Ovary (tissue), 9 donors: ENCODE results near the gene CPSF3. TPM values are rescaled to one million over a fixed set of nuclear protein-coding genes. Genes with fewer than 3 reads are reported as not detected.

Experiments used
- DNase-seq, 5 donors: peaks; one replicate each; pipeline ENCODE4 v3.0.0-alpha.2; 2019 to 2020
- H3K27ac ChIP-seq, 2 donors: fragments of 200-600 bp; one replicate each; pipeline versions ENCODE4 v1.5.1 to v1.8.0; 2019 to 2022
- H3K27me3 ChIP-seq: fragments of 200-600 bp; one replicate; pipeline ENCODE4 v1.8.0; 2022
- H3K36me3 ChIP-seq: fragments of 200-600 bp; sonication (generic); one replicate; pipeline ENCODE4 v1.5.1; 2019
- H3K4me1 ChIP-seq: one replicate; pipeline ENCODE4 v1.8.1; 2013; ENCODE audit warnings: mild to moderate bottlenecking, moderate library complexity; ENCODE audit not compliant: insufficient read depth
- H3K4me3 ChIP-seq: fragments of 200-600 bp; sonication (generic); one replicate; pipeline ENCODE4 v1.5.1; 2017
- H3K9me3 ChIP-seq, 2 donors: fragments of 200-600 bp in 1 of 2; sonication (generic) in 1 of 2; one replicate each; pipeline versions ENCODE4 v1.5.1 to v1.8.1; 2013 to 2019; ENCODE audit warnings: mild to moderate bottlenecking in 1 of 2, moderate library complexity in 1 of 2
- EP300 ChIP-seq: sonication (generic); formaldehyde crosslinking; IDR thresholded peaks from one replicate; pipeline ENCODE4 v1.6.1; 2017; ENCODE audit warnings: antibody characterized with exemption
- POLR2A ChIP-seq: fragments of 450-650 bp; IDR thresholded peaks from one replicate; pipeline ENCODE4 v1.6.1; 2017; ENCODE audit warnings: antibody characterized with exemption, mild to moderate bottlenecking, moderate library complexity
- WGBS, 3 donors: extraction: QIAGEN DNeasy Blood & Tissue Kit in 1 of 3; methylation state at CpG; one replicate each; pipeline versions ENCODE4 v1.1.5 to v1.1.7; 2013 to 2017; 5-methylcytosine and 5-hydroxymethylcytosine counted together
- intact Hi-C, 4 donors: fragments of 100-400 bp; cut with DNase I; formaldehyde crosslinking; loops; one replicate each; pipeline versions ENCODE4 v1.11.0 to v1.15.1; 2022 to 2023
- polyA plus RNA-seq, 2 donors: library from polyadenylated mRNA; stranded (reverse); fragments of 200-250 nt in 1 of 2; fragments of 350-450 nt in 1 of 2; fragmentation: Illumina TruSeq in 1 of 2; extraction: RNeasy Lipid Tissue Mini Kit (QIAGEN cat#74804) in 1 of 2; gene quantifications; one replicate each; pipeline ENCODE4 v1.2.3, GENCODE V29; 2013 to 2014
- total RNA-seq, 7 donors: library from RNA; depleted of rRNA in 2 of 7; stranded (reverse); fragments of >200 nt in 2 of 7; fragmentation: NEBNext Ultra II Directional in 3 of 7; extraction: Animal tissue kit (Norgen Biotek cat#: 25700) in 3 of 7; gene quantifications; one replicate each; pipeline versions ENCODE4 v1.1.0 to v1.2.4, GENCODE V29; 2016 to 2023
- TF ChIP-seq, protein P1 (sequence below), 3 donors: fragments of 450-650 bp in 2 of 3; fragments of 200-600 bp in 1 of 3; IDR thresholded peaks; one replicate each; pipeline versions ENCODE4 v1.5.1 to v1.8.0; 2016 to 2022; ENCODE audit warnings: antibody characterized with exemption in 3 of 3, mild to moderate bottlenecking in 1 of 3
- donor health status: DM: no; HTN: no; CAD: no; lungs with moderate emphysema.
- donor health status: DM: no; HTN: no; CAD: no.
- donor health status: Bipolar disorder and iron deficiency.
- donor health status: DM: yes; HTN: yes; CAD: no.
- donor health status: DM: no; HTN: no; CAD: no.
- donor health status: DM: yes; HTN: yes; CAD: no.

The CPSF3 gene
- total and polyA plus RNA-seq, 9 donors, result 11.8 to 25.0 (median 19.8) TPM

- Histone ChIP-seq H3K9me3 (no peaks in the 10 kb centered on the region), H3K27ac (no peak overlapping the region), H3K36me3 (no peaks in the 10 kb centered on the region), H3K27me3 (no peaks in the 10 kb centered on the region), H3K4me1 (peaks cover 6% of the 10 kb centered on the region), H3K4me3 (no peak overlapping the region)
- TF ChIP-seq, protein P1, sequence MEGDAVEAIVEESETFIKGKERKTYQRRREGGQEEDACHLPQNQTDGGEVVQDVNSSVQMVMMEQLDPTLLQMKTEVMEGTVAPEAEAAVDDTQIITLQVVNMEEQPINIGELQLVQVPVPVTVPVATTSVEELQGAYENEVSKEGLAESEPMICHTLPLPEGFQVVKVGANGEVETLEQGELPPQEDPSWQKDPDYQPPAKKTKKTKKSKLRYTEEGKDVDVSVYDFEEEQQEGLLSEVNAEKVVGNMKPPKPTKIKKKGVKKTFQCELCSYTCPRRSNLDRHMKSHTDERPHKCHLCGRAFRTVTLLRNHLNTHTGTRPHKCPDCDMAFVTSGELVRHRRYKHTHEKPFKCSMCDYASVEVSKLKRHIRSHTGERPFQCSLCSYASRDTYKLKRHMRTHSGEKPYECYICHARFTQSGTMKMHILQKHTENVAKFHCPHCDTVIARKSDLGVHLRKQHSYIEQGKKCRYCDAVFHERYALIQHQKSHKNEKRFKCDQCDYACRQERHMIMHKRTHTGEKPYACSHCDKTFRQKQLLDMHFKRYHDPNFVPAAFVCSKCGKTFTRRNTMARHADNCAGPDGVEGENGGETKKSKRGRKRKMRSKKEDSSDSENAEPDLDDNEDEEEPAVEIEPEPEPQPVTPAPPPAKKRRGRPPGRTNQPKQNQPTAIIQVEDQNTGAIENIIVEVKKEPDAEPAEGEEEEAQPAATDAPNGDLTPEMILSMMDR (IDR thresholded peaks at IDR 0.05), result no peak
- 89 to 94% (median 89%) methylated on average over 4 of the region's 4 CpGs for WGBS, 3 donors
- intact Hi-C loops, result no loop called here
- no peak for DNase-seq
These were observed 4.7 kb upstream of the CPSF3 start for GRCh38 chr2:9418746-9419145.

- Histone ChIP-seq H3K27me3 (no peaks in the 10 kb centered on the region), H3K4me3 (no peak overlapping the region), H3K4me1 (peaks cover 6% of the 10 kb centered on the region), H3K9me3 (no peaks in the 10 kb centered on the region), H3K27ac (no peak overlapping the region), H3K36me3 (no peaks in the 10 kb centered on the region)
- TF ChIP-seq, protein P1 (IDR thresholded peaks at IDR 0.05), result no peak
- no peak for TF ChIP-seq EP300
- no peak for TF ChIP-seq POLR2A
- intact Hi-C loops, result no loop called here
- 75 to 82% (median 82%) methylated on average over 3 of the region's 3 CpGs for WGBS, 3 donors
- DNase-seq, result no peak
These were observed 3.9 kb upstream of the CPSF3 start for GRCh38 chr2:9419541-9419940.

DNA sequence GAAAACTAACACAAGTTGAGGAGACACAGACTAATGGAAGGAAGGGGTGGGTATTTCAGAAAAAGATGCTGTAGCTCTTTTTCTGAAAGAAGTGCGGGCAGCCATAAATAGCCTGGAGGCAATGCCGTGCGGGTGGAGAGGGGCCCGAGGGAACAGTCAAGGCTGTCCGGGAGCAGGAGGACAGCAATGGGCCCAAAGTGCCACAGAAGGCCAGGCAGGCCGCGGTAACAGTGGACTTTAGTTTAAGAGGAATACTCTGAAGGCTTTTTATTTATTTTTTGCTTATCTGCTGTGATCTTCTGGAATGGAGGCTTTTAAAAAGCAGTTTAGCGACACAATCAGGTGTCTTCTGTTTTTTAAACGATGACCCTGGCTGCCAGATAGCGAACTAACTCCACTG is 3.0 kb upstream of the CPSF3 start:
- Histone ChIP-seq H3K27me3 (no peaks in the 10 kb centered on the region), H3K9me3 (no peaks in the 10 kb centered on the region), H3K4me1 (peaks cover 6% of the 10 kb centered on the region), H3K36me3 (no peaks in the 10 kb centered on the region), H3K27ac (no peak overlapping the region), H3K4me3 (no peak overlapping the region)
- WGBS, 3 donors, result 84 to 89% (median 86%) methylated on average over 10 of the region's 10 CpGs
- intact Hi-C loops, result loop anchor here in 1 of 4 donors (10.0 kb wide), 2 partner anchors 54 to 276 kb away; partner anchors contain the start of gene IAH1
- no peak for DNase-seq
- TF ChIP-seq EP300 (no peak), POLR2A (no peak)
- TF ChIP-seq, protein P1 (IDR thresholded peaks at IDR 0.05), result no peak

DNA sequence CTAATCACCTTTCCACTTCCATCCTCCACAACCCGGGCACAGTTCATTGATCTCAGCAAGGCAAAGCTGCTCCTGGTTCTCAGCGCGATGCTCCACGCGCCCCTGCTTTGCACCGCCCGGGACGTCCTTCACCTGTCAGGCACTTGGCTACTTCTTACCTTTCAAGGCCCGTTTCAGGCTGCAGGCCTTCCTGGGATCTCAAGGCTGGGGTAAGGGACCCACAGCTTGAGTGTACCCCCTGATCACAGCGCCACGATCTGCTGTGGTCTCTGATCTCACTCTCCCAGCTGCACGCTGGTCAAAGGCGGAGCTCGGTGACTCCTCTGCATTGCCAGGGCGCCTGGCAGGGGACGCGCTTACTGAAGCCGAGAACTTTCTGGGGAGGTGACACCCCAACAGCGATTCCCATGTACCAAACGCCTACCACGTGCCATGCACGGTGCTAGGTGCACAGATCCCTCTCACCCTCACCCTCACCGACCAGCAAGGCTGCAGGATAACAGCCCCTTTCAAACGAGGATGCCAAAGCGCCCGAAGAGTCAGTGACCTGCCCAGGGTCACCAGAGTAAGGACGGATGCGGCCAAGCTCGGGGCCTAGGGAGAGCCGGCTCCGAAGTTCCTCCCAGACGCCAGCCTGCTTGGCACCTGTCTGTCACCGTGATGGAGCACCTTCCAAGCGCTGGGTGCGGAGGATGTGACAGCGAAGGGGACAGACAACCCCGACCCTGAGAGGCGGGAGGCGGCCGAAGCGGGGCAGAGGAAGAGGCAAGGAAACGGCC is 944 bp upstream of the CPSF3 start:
- peak overlapping the region; percentile 74 for H3K4me3 ChIP-seq
- no peaks in the 10 kb centered on the region for H3K27me3 ChIP-seq
- peak overlapping the region; percentile 66 to 90 for H3K27ac ChIP-seq
- H3K36me3 ChIP-seq, result no peaks in the 10 kb centered on the region
- peaks cover 6% of the 10 kb centered on the region for H3K4me1 ChIP-seq
- intact Hi-C loops, result loop anchor here in 1 of 4 donors (10.0 kb wide), 2 partner anchors 52 to 278 kb away; partner anchors contain the start of gene IAH1
- WGBS, 3 donors, result 1 to 2% (median 2%) methylated on average over 30 to 42 of the region's 42 CpGs
- H3K9me3 ChIP-seq, result no peaks in the 10 kb centered on the region
- TF ChIP-seq EP300, result no peak
- TF ChIP-seq, protein P1 (IDR thresholded peaks at IDR 0.05), result no peak
- no peak for TF ChIP-seq POLR2A
- DNase-seq, result peak in 3 of 5 donors; percentile 39 to 54 (median 46)
